K562 (cell line): Measurements from ENCODE around the gene DCUN1D3. TPM values are rescaled to one million over a fixed set of nuclear protein-coding genes. Genes with fewer than 3 reads are reported as not detected.

Experiments used
- DMBX1 ChIP-seq: fragments of 250-450 bp; sonication (Bioruptor Pico); IDR thresholded peaks from 2 replicates; pipeline ENCODE4 v1.8.0; 2022; ENCODE audit warnings: inconsistent platforms, mild to moderate bottlenecking, moderate library complexity, borderline replicate concordance
- FOXP1 ChIP-seq: sonication (generic); formaldehyde crosslinking; IDR thresholded peaks from 2 replicates; pipeline ENCODE4 v1.8.0; 2022; ENCODE audit warnings: mild to moderate bottlenecking, missing genetic modification reagents
- GTF2F1 ChIP-seq: IDR thresholded peaks from 2 replicates; pipeline ENCODE4 v1.6.1; 2011; ENCODE audit warnings: low read depth, low read length, improper control_type of control experiment
- KLF1 ChIP-seq: fragments of 450-650 bp; IDR thresholded peaks from 2 replicates; pipeline ENCODE4 v1.6.1; 2016; ENCODE audit warnings: missing genetic modification characterization, missing compliant biosample characterization
- MGA ChIP-seq: fragments of 450-650 bp; IDR thresholded peaks from 2 replicates; pipeline ENCODE4 v1.6.1; 2016; ENCODE audit warnings: mild to moderate bottlenecking, moderate library complexity
- NFIX ChIP-seq: fragments of 250-450 bp; sonication (Bioruptor Pico); IDR thresholded peaks from 2 replicates; pipeline ENCODE4 v1.4.0; 2020; ENCODE audit warnings: low read depth, mild to moderate bottlenecking, moderate library complexity
- NONO ChIP-seq, 2 experiments: fragments of 200-400 bp in 1 of 2; fragments of 450-650 bp in 1 of 2; formaldehyde crosslinking in 1 of 2; IDR thresholded peaks; 2 replicates each; pipeline ENCODE4 v1.6.1; 2017; ENCODE audit warnings: low read depth in 2 of 2, mild to moderate bottlenecking in 2 of 2, moderate library complexity in 2 of 2, low read length in 1 of 2
- NR2C2 ChIP-seq, 2 experiments: fragments of 200-800 bp in 1 of 2; sonication (Bioruptor generic) in 1 of 2; sonication (generic) in 1 of 2; formaldehyde crosslinking in 1 of 2; IDR thresholded peaks; 2 replicates each; pipeline versions ENCODE4 v1.6.1 to v1.8.0; 2016 to 2022; ENCODE audit warnings: mild to moderate bottlenecking in 1 of 2, missing compliant biosample characterization in 1 of 2, missing genetic modification characterization in 1 of 2, missing genetic modification reagents in 1 of 2
- RFX1 ChIP-seq: fragments of 450-650 bp; IDR thresholded peaks from 2 replicates; pipeline ENCODE4 v1.6.1; 2016; ENCODE audit warnings: mild to moderate bottlenecking, moderate library complexity
- RNF2 ChIP-seq: sonication (generic); IDR thresholded peaks from 2 replicates; pipeline ENCODE4 v1.6.1; 2016
- RUNX1 ChIP-seq: sonication (generic); IDR thresholded peaks from 2 replicates; pipeline ENCODE4 v1.6.1; 2016; ENCODE audit warnings: antibody characterized with exemption, low read depth
- SMAD1 ChIP-seq: fragments of 150-350 bp; IDR thresholded peaks from 2 replicates; pipeline ENCODE4 v1.6.1; 2014; ENCODE audit warnings: low read length, low read depth; ENCODE audit not compliant: partially characterized antibody
- THRAP3 ChIP-seq: fragments of 450-650 bp; IDR thresholded peaks from 2 replicates; pipeline ENCODE4 v1.6.1; 2016; ENCODE audit warnings: mild to moderate bottlenecking, inconsistent platforms, borderline replicate concordance
- ZFP91 ChIP-seq: sonication (generic); formaldehyde crosslinking; IDR thresholded peaks from 2 replicates; pipeline ENCODE4 v1.8.0; 2022; ENCODE audit warnings: mild to moderate bottlenecking, missing genetic modification reagents
- ZNF75A ChIP-seq: fragments of 450-650 bp; formaldehyde crosslinking; IDR thresholded peaks from 2 replicates; pipeline ENCODE4 v1.4.0; 2020; ENCODE audit warnings: mild to moderate bottlenecking
- polyA plus RNA-seq, 8 experiments: library from polyadenylated mRNA; depleted of rRNA in 4 of 8; stranded (reverse) in 5 of 8; unstranded in 3 of 8; fragments of >200 nt; fragmentation: Nextera tagmentation in 2 of 8; fragmentation: Illumina TruSeq in 1 of 8; extraction: Ambion mirVana in 2 of 8; extraction: Trizol in 1 of 8; gene quantifications; 2 replicates each; pipeline versions ENCODE4 v1.2.1 to v1.2.3, GENCODE V29; 2011 to 2014; ENCODE audit warnings: inconsistent platforms in 1 of 8, missing spikeins in 1 of 8
- total RNA-seq, 7 experiments: library from RNA; depleted of rRNA in 6 of 7; stranded (reverse); fragments of >200 nt in 6 of 7; fragmentation: Illumina TruSeq in 2 of 7; extraction: Trizol in 2 of 7; gene quantifications; 2 replicates each; pipeline versions ENCODE4 v1.2.1 to v1.2.3, GENCODE V29; 2011 to 2021; ENCODE audit warnings: low replicate concordance in 1 of 7

The DCUN1D3 gene
- total and polyA plus RNA-seq, 9 of the 15 experiments (the other 6 are each of a cell fraction or from before 2014, with no cell fraction given) = 1.0 to 4.7 (median 2.2) TPM

GRCh38 chr16:20916289-20916688, 16.1 kb upstream of the DCUN1D3 start (continued):
- TF ChIP-seq MGA (peak; percentile 9; the same call in 1 of the 2 replicates), RUNX1 (no peak), RFX1 (no peak), THRAP3 (peak; percentile 76; the same call in 1 of the 2 replicates), GTF2F1 (no peak), ZNF75A (CRISPR knock-in tag) (no peak), NR2C2 (CRISPR knock-in tag; IDR thresholded peaks at IDR 0.05) (peak; percentile 62; the same call in 1 of the 2 replicates), NR2C2 (tag; IDR thresholded peaks at IDR 0.05) (0 out of 2 replicates have a peak, but pooled peaks have one; percentile 18), SMAD1 (no peak), NFIX (no peak), RNF2 (no peak), FOXP1 (CRISPR knock-in tag) (no peak), KLF1 (tag) (no peak), ZFP91 (0 out of 2 replicates have a peak, but pooled peaks have one; percentile 49), DMBX1 (CRISPR knock-in tag) (peak; percentile 41; the same call in 1 of the 2 replicates), NONO (IDR thresholded peaks at IDR 0.05; ENCODE audit: low read depth in 2 of 2, low read length in 1 of 2) (no peak)
